ENCODE data around the gene TBC1D2. TPM values are rescaled to one million over a fixed set of nuclear protein-coding genes. Genes with fewer than 3 reads are reported as not detected.
A peak's percentile ranks its signal among the peaks of the same experiment; 100 is the strongest.

TBC1D2 gene
- total and polyA plus RNA-seq, 2 experiments from 2014 or later, result 3.7 to 6.8 TPM

DNA sequence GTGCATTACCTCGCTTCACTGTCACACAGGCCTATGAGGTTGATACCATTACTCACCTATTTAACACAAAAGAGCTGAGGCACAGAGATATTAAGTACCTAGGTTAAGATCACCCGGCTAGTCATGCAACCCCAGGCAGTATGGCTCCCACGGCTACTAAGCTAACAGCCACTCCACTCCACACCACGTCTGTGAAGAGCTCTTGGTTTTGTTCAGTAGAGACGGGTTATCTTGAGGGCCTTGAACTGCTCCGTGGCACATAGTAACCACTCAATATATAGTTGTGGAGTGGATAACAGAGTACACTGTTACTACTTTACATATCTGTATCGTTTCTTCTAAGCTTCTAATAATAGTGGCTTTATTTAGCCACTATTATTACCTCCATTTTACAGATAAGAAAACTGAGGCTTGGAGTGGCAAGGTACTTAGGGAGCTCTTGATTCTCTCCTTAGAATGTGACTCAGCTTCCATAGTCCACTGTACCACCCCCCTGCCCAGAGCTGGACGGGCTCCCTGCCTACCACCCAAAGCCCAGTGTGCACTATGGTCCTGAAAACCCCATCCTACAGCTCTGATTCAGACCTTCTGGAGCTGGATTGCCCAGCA lies 62.0 kb downstream of the TBC1D2 start:
- H3K4me3 Mint-ChIP-seq, result peak overlapping the region; percentile 83
- no peak overlapping the region for H3K27ac ChIP-seq (ENCODE audit: low read depth)
- no peaks in the 10 kb centered on the region; the same call in 1 of the 2 replicates for H4K20me1 ChIP-seq (replicated peaks; ENCODE audit: insufficient read depth)
- no peaks in the 10 kb centered on the region; the same call in 2 of the 3 replicates for H3K9me3 Mint-ChIP-seq
- H3K4me2 ChIP-seq, result peak overlapping the region; percentile 88
- peak overlapping the region; percentile 62; the same call in 1 of the 2 replicates for H3K27ac Mint-ChIP-seq
- no peaks in the 10 kb centered on the region for H3K36me3 Mint-ChIP-seq (ENCODE audit: low read depth)
- peaks cover 20% of the 10 kb centered on the region for H3K79me2 ChIP-seq (replicated peaks; ENCODE audit: insufficient read depth)
- peaks cover 27% of the 10 kb centered on the region for H3K27me3 Mint-ChIP-seq (ENCODE audit: insufficient read depth, low read depth, poor library complexity)
- H3K9me2 ChIP-seq (ENCODE audit: insufficient read depth), result no peaks in the 10 kb centered on the region
- H2AFZ ChIP-seq, result peak overlapping the region; percentile 96
- TF ChIP-seq ZNF331 (CRISPR knock-in tag; IDR thresholded peaks at IDR 0.05; ENCODE audit: low read depth), result no peak
- no peak for TF ChIP-seq CREB1 (CRISPR knock-in tag; IDR thresholded peaks at IDR 0.05; ENCODE audit: low read depth)
- TF ChIP-seq ETS1 (IDR thresholded peaks at IDR 0.05), result no peak
- no peak for TF ChIP-seq POLR2AphosphoS5 (IDR thresholded peaks at IDR 0.05; ENCODE audit: low read depth)
- TF ChIP-seq, protein P1, sequence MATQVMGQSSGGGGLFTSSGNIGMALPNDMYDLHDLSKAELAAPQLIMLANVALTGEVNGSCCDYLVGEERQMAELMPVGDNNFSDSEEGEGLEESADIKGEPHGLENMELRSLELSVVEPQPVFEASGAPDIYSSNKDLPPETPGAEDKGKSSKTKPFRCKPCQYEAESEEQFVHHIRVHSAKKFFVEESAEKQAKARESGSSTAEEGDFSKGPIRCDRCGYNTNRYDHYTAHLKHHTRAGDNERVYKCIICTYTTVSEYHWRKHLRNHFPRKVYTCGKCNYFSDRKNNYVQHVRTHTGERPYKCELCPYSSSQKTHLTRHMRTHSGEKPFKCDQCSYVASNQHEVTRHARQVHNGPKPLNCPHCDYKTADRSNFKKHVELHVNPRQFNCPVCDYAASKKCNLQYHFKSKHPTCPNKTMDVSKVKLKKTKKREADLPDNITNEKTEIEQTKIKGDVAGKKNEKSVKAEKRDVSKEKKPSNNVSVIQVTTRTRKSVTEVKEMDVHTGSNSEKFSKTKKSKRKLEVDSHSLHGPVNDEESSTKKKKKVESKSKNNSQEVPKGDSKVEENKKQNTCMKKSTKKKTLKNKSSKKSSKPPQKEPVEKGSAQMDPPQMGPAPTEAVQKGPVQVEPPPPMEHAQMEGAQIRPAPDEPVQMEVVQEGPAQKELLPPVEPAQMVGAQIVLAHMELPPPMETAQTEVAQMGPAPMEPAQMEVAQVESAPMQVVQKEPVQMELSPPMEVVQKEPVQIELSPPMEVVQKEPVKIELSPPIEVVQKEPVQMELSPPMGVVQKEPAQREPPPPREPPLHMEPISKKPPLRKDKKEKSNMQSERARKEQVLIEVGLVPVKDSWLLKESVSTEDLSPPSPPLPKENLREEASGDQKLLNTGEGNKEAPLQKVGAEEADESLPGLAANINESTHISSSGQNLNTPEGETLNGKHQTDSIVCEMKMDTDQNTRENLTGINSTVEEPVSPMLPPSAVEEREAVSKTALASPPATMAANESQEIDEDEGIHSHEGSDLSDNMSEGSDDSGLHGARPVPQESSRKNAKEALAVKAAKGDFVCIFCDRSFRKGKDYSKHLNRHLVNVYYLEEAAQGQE (IDR thresholded peaks at IDR 0.05; ENCODE audit: unreplicated experiment), result no peak
- TF ChIP-seq NANOG (IDR thresholded peaks at IDR 0.05; ENCODE audit: borderline replicate concordance), result no peak
- TF ChIP-seq EZH2 (IDR thresholded peaks at IDR 0.05; ENCODE audit: low read depth, unreplicated experiment), result no peak
- no peak for TF ChIP-seq EZH2phosphoT487 (IDR thresholded peaks at IDR 0.05; ENCODE audit: unreplicated experiment)
- TF ChIP-seq STAT1 (IDR thresholded peaks at IDR 0.05; ENCODE audit: unreplicated experiment), result no peak
- TF ChIP-seq JUNB (IDR thresholded peaks at IDR 0.05; ENCODE audit: unreplicated experiment), result no peak
- TF ChIP-seq CTCF (conservative IDR thresholded peaks at IDR 0.05; ENCODE audit: low read depth in 2 of 2), result no peak
- no peak for TF ChIP-seq ZNF114 (CRISPR knock-in tag; IDR thresholded peaks at IDR 0.05)
- TF ChIP-seq, protein P2, sequence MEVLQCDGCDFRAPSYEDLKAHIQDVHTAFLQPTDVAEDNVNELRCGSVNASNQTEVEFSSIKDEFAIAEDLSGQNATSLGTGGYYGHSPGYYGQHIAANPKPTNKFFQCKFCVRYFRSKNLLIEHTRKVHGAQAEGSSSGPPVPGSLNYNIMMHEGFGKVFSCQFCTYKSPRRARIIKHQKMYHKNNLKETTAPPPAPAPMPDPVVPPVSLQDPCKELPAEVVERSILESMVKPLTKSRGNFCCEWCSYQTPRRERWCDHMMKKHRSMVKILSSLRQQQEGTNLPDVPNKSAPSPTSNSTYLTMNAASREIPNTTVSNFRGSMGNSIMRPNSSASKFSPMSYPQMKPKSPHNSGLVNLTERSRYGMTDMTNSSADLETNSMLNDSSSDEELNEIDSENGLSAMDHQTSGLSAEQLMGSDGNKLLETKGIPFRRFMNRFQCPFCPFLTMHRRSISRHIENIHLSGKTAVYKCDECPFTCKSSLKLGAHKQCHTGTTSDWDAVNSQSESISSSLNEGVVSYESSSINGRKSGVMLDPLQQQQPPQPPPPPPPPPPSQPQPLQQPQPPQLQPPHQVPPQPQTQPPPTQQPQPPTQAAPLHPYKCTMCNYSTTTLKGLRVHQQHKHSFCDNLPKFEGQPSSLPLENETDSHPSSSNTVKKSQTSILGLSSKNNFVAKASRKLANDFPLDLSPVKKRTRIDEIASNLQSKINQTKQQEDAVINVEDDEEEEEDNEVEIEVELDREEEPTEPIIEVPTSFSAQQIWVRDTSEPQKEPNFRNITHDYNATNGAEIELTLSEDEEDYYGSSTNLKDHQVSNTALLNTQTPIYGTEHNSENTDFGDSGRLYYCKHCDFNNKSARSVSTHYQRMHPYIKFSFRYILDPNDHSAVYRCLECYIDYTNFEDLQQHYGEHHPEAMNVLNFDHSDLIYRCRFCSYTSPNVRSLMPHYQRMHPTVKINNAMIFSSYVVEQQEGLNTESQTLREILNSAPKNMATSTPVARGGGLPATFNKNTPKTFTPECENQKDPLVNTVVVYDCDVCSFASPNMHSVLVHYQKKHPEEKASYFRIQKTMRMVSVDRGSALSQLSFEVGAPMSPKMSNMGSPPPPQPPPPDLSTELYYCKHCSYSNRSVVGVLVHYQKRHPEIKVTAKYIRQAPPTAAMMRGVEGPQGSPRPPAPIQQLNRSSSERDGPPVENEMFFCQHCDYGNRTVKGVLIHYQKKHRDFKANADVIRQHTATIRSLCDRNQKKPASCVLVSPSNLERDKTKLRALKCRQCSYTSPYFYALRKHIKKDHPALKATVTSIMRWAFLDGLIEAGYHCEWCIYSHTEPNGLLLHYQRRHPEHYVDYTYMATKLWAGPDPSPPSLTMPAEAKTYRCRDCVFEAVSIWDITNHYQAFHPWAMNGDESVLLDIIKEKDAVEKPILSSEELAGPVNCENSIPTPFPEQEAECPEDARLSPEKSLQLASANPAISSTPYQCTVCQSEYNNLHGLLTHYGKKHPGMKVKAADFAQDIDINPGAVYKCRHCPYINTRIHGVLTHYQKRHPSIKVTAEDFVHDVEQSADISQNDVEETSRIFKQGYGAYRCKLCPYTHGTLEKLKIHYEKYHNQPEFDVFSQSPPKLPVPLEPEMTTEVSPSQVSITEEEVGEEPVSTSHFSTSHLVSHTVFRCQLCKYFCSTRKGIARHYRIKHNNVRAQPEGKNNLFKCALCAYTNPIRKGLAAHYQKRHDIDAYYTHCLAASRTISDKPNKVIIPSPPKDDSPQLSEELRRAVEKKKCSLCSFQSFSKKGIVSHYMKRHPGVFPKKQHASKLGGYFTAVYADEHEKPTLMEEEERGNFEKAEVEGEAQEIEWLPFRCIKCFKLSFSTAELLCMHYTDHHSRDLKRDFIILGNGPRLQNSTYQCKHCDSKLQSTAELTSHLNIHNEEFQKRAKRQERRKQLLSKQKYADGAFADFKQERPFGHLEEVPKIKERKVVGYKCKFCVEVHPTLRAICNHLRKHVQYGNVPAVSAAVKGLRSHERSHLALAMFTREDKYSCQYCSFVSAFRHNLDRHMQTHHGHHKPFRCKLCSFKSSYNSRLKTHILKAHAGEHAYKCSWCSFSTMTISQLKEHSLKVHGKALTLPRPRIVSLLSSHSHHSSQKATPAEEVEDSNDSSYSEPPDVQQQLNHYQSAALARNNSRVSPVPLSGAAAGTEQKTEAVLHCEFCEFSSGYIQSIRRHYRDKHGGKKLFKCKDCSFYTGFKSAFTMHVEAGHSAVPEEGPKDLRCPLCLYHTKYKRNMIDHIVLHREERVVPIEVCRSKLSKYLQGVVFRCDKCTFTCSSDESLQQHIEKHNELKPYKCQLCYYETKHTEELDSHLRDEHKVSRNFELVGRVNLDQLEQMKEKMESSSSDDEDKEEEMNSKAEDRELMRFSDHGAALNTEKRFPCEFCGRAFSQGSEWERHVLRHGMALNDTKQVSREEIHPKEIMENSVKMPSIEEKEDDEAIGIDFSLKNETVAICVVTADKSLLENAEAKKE (CRISPR knock-in tag; IDR thresholded peaks at IDR 0.05), result no peak
- DNase-seq (ENCODE audit: low spot score), result no peak
- H3K4me3 ChIP-seq, result peak overlapping the region; percentile 86
- no peaks in the 10 kb centered on the region for H3K27me3 ChIP-seq (ENCODE audit: insufficient read depth)
- peaks cover 26% of the 10 kb centered on the region for H3K4me1 Mint-ChIP-seq
- no peak for ATAC-seq
- peaks cover 3% of the 10 kb centered on the region; the same call in 1 of the 2 replicates for H3F3A ChIP-seq (replicated peaks; ENCODE audit: low read depth)
- H3K4me1 ChIP-seq (ENCODE audit: insufficient read depth), result peaks cover 18% of the 10 kb centered on the region
- H3K36me3 ChIP-seq (ENCODE audit: insufficient read depth), result no peaks in the 10 kb centered on the region
